Mucosa of stomach (tissue), 1 donor: ENCODE measurements around the gene CNIH3.

ENCODE experiments used
- H3K27me3 ChIP-seq: one replicate; pipeline ENCODE4 v1.7.0; 2013; ENCODE audit warnings: mild to moderate bottlenecking, low read length; ENCODE audit not compliant: control insufficient read depth, insufficient read depth
- H3K36me3 ChIP-seq: one replicate; pipeline ENCODE4 v1.7.0; 2013; ENCODE audit warnings: low read length; ENCODE audit not compliant: control insufficient read depth, insufficient read depth
- H3K4me1 ChIP-seq: one replicate; pipeline ENCODE4 v1.7.0; 2013; ENCODE audit warnings: mild to moderate bottlenecking, low read length; ENCODE audit not compliant: control insufficient read depth, insufficient read depth
- H3K4me3 ChIP-seq: one replicate; pipeline ENCODE4 v1.7.0; 2013; ENCODE audit warnings: low read length
- H3K9ac ChIP-seq: one replicate; pipeline ENCODE4 v1.7.0; 2013; ENCODE audit warnings: mild to moderate bottlenecking, low read length, moderate library complexity
- H3K9me3 ChIP-seq: one replicate; pipeline ENCODE4 v1.7.0; 2013; ENCODE audit warnings: mild to moderate bottlenecking, low read length, moderate library complexity; ENCODE audit not compliant: control insufficient read depth
- donor health status: Pancreatic carcinoma.

CNIH3 gene

DNA sequence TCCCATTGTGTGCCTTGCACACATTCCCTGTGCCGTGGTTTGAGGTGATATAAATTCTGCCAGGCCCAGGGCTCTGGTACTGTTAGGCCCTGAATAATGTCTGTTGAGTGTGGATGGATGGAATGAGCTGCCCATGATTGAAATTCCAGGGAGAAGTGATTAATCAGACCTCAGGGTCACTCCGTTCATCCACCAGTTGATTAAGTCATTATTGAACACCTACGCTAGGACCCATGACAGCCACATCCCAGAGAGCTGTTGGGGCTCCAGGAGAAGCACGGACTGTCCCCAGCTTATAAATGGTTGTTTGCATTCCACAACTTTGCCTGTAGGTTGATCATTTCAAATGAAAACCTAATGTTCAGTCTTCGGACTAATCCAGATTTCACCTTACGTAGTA lies 98.4 kb downstream of the CNIH3 start:
- H3K4me3 ChIP-seq: no peak overlapping the region
- no peaks in the 10 kb centered on the region for H3K27me3 ChIP-seq
- H3K36me3 ChIP-seq: no peaks in the 10 kb centered on the region
- H3K9ac ChIP-seq: no peak overlapping the region
- H3K9me3 ChIP-seq: no peaks in the 10 kb centered on the region
- H3K4me1 ChIP-seq: no peaks in the 10 kb centered on the region

DNA sequence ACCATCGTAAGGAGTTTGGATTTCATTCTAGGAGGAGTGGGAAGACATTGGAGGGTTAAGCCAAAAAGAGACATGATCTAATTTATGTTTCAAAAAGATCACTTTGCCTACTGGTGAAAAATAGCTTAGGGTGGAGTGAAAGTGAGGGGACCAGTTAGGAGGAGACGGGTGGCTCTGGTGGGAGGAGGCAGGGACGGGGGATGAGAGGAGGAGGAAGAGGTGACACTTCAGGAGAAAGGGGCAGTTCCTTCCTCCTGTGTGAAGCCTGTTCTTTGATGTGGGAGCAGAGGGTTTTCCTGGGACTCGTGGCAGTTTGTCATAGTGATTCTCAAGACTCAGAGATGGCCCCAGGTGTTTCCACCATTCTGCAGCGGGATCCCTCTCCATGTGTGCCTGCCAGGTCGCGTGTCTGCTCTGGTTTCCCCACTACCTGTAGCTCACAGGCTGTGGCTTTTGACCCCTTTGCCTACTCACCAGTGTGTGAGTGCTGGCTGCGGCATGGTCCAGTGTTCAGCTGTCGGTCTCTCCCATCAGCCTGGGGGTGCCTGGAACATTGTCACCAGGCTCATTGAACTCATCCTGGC lies 102.4 kb downstream of the CNIH3 start:
- Histone ChIP-seq H3K4me1 (no peaks in the 10 kb centered on the region), H3K36me3 (no peaks in the 10 kb centered on the region), H3K9ac (no peak overlapping the region), H3K9me3 (no peaks in the 10 kb centered on the region), H3K4me3 (no peak overlapping the region), H3K27me3 (no peaks in the 10 kb centered on the region)

DNA sequence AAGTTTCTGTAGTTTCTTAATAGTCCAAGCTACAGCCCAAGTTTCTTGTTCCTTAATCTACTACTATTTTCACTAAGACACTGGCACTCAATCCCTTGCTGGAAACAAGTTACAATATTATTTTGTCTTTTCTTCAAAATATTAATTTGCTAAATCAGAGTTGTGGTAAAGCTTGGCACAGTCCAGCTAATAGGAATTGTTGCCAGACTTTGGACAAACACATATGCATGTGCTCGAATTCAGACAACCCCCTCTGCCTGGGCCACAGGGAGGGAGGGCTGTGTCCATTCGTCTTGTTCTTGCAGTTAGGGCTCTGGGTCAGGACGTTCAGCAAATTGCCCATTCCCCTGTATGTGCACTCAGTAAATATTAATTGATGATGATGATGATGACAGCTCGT lies 103.6 kb downstream of the CNIH3 start:
- Histone ChIP-seq H3K4me1 (no peaks in the 10 kb centered on the region), H3K9ac (no peak overlapping the region), H3K27me3 (no peaks in the 10 kb centered on the region), H3K36me3 (no peaks in the 10 kb centered on the region), H3K4me3 (no peak overlapping the region), H3K9me3 (no peaks in the 10 kb centered on the region)

DNA sequence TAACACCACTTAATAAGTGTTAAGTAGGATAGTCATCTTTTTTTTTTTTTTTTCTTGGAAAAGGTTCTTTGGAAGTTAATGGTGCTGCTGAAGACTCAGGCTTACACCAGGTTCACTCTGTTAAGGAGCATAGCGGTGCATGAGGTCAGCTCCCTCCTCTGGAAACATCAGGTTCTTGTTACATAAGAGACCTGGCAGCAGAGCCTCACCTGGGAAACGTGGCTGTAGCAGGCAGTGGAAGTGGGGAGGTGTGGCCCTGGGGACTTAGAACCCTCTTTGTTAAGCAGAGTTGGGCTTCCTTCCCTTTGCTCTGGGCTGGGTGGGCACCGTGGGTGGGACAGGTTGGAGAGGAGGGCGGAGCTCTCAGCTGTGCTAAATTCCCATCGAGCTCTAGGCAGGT lies 104.1 kb downstream of the CNIH3 start:
- no peaks in the 10 kb centered on the region for H3K27me3 ChIP-seq
- H3K9ac ChIP-seq: no peak overlapping the region
- H3K4me1 ChIP-seq: no peaks in the 10 kb centered on the region
- H3K4me3 ChIP-seq: no peak overlapping the region
- no peaks in the 10 kb centered on the region for H3K9me3 ChIP-seq
- no peaks in the 10 kb centered on the region for H3K36me3 ChIP-seq

DNA sequence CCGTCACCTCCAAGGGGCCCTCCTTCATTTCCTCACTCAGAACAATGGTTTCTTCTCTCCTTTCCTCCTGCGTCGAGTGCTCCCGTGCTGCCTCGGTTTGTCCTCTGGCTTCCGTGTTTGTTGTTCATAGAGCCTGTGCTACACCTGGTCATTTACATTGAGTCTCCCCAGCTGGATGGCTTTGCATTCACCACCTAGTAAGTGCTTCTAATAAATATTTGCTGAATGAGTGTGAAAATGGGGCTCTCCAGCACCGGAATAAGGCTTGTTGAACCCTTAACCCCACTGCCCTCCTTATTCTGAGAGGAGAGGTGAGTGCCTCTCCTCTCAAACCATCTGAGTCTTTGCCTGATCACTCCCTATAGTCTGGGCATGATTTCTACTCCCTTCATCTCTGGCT lies 104.9 kb downstream of the CNIH3 start:
- no peaks in the 10 kb centered on the region for H3K4me1 ChIP-seq
- H3K27me3 ChIP-seq: no peaks in the 10 kb centered on the region
- no peak overlapping the region for H3K4me3 ChIP-seq
- H3K9ac ChIP-seq: no peak overlapping the region
- no peaks in the 10 kb centered on the region for H3K36me3 ChIP-seq
- H3K9me3 ChIP-seq: no peaks in the 10 kb centered on the region

DNA sequence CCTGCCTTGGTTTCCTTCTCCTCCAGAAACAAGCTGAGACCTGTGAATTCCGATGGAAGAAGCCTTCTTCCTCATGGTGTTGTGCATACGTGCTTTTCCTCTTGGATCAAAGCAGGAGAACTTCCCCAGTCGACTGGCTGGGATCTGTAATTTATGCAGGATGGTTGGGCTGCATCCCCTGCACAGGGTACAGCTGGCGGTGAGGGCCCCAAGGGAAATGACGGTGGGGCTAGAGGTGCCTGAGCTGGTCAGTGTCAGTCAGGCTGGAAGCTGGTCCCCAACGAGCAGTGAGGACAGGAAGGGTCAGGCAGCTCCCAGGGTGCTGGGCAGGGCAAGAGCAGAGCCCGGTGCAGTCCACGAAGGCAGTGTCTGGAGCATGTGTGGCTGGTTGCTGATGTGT lies 106.7 kb downstream of the CNIH3 start:
- H3K9ac ChIP-seq: no peak overlapping the region
- H3K4me1 ChIP-seq: no peaks in the 10 kb centered on the region

DNA sequence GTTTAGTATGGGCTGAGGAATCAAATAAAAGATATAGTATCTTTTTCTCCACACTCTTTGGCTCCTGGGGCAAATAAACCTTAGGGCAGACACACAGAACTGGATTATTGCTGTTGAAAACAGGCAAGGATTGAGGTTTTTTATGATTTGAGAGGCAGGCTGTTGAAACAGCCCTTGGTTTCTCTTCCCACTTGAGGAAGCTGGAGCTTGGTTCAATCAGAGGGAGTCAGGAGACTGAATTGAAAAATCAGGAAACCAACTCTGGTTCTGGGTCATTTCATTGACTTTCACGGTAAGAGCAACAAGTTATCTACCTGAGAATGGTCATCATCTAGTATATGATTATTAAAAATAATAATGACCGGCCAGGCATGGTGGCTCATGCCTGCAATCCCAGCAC lies 108.4 kb downstream of the CNIH3 start:
- Histone ChIP-seq H3K36me3 (no peaks in the 10 kb centered on the region), H3K9me3 (no peaks in the 10 kb centered on the region), H3K27me3 (no peaks in the 10 kb centered on the region), H3K4me1 (no peaks in the 10 kb centered on the region), H3K9ac (no peak overlapping the region), H3K4me3 (no peak overlapping the region)

More for the DNA sequence above, 106.7 kb downstream of the CNIH3 start:
- Histone ChIP-seq H3K36me3 (no peaks in the 10 kb centered on the region), H3K9me3 (no peaks in the 10 kb centered on the region), H3K27me3 (no peaks in the 10 kb centered on the region), H3K4me3 (no peak overlapping the region)

DNA sequence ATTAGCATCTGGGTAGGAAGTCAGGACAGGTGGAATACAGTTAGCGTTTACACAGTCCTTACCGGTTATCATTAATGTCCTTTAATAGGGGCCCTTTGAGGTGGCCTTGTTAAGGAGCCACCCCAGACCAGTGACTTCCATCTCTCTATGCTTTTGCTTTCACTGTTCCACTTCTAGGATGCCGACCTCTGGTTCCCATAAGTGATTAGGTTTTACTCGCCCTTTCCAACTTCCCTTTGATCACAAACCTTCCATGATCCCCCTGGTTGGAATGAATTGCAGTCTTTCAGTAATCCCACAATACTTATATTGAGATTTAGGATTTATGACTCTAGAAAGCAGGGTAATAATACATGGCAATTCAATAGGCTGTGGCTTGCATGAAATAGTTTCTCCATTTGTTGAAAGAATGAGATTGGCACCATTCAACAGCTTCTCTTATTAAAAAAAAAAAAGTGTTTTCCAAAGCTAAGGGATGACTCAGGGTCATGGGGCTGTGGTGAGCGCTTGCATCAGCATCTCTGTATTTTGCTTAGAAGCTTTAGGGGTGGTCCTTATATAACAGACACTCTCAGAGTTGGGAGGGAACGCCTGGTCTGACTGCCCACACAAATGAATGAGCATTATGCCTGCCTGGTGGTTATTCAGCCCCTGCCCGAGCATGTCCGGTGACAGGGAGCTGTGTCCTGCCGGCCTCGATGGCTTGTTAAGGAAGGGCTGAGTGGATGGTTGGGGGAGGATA lies 110.5 kb downstream of the CNIH3 start:
- Histone ChIP-seq H3K36me3 (no peaks in the 10 kb centered on the region), H3K4me3 (no peak overlapping the region), H3K9me3 (no peaks in the 10 kb centered on the region), H3K27me3 (no peaks in the 10 kb centered on the region), H3K4me1 (no peaks in the 10 kb centered on the region), H3K9ac (no peak overlapping the region)

DNA sequence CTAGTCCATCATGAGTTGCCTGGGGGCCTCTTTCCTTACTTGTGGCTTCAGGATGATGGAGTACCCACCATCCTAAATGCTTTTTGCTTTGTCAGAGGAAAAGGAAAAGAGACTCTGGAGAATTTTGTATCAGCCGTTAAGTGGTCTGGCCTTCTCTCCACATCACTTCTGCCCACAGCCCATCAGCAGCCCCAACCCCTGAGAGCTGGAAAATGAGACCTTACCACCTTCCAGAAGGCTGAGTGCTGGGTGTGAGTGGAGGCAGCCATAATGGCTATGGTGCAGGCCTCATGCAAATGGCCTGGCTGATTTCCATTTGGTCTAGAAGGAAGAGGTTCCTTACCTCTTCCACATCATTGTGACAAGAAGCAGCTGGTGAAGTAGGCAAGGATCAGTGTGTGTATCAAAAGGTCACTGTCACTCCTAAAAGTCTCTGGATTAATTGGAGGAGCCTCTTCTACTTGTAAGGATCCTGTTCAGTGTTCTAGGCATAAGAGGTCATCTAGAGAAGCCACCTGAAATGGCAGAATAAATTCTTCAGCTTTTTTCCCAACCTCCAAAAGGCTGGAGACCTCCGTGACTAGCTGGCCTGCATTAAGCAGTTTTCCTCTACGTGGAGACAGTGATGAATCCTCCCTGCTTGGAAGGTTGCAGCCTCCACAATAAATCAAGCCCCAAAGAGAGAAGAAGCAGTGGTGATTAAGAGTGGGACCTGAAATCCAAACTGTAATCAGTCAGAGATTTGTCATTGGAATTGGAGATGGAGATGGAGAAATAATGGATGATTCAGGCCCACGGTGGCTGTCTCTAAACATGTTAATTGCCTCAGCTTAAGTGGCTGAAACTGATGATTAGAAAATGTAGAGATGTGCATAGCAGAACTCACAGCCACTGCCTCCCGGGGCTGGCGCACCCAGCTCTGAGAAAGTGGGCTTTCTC lies 111.5 kb downstream of the CNIH3 start:
- H3K4me1 ChIP-seq: no peaks in the 10 kb centered on the region
- no peak overlapping the region for H3K9ac ChIP-seq
- no peaks in the 10 kb centered on the region for H3K9me3 ChIP-seq
- H3K4me3 ChIP-seq: no peak overlapping the region
- H3K36me3 ChIP-seq: no peaks in the 10 kb centered on the region
- H3K27me3 ChIP-seq: no peaks in the 10 kb centered on the region

DNA sequence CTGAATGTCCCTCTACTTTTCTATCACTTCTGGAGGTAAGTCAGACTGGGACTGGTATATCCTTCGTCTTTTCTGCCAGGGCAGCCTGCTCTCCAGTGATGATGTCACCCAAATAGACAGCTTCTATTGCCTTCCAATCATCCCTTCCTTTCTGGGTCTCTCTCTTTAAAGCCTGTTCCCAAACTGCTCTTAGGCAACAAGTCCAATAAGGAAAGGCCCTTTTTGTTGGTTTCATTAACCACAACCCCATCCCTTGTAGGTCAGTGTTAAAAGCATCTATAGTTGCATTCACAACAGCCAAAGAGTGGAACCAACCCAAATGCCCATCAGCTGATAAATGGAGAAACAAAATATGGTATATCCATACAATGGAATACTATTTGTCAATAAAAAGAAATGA lies 114.4 kb downstream of the CNIH3 start:
- no peaks in the 10 kb centered on the region for H3K9me3 ChIP-seq
- H3K4me1 ChIP-seq: no peaks in the 10 kb centered on the region
- H3K27me3 ChIP-seq: peaks cover 3% of the 10 kb centered on the region
- no peak overlapping the region for H3K4me3 ChIP-seq
- H3K9ac ChIP-seq: no peak overlapping the region
- no peaks in the 10 kb centered on the region for H3K36me3 ChIP-seq

DNA sequence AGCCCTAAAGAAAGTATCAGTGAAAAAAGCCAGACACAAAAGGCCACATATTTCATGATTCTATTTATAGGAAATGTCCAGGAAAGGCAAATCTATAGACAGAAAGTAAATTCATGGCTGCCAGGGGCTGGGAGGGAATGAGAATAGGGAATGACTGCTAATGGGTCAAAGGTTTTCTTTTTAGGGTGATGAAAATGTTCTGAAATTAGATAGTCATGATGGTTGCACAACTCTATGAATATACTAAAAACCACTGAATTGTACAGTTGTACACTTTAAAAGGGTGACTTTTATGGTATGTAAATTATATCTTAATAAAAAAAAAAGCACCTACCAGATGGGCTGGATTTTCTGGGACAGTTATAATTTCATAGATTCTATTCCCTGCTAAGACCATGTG lies 114.8 kb downstream of the CNIH3 start:
- Histone ChIP-seq H3K36me3 (no peaks in the 10 kb centered on the region), H3K9ac (no peak overlapping the region), H3K27me3 (peaks cover 3% of the 10 kb centered on the region), H3K4me1 (no peaks in the 10 kb centered on the region), H3K9me3 (no peaks in the 10 kb centered on the region), H3K4me3 (no peak overlapping the region)

DNA sequence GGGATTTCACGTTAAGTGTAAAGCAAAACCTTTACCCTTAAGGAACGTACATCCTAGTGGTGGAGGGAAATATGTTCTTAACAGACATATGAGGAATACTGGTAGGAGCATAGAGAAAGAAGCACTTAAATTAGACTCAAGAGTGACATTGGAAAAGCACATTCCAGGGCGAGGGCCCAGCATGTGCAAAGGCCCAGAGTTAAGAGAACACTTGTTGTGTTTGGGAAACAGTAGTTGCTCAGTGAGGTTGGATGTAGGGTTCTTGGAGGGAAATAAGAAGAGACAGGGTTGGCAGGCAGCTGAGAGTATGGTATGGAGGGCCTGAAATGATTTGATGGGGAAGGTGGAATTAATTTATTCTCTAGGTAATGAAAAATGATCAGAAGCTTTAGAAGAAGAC lies 115.5 kb downstream of the CNIH3 start:
- no peaks in the 10 kb centered on the region for H3K4me1 ChIP-seq
- peaks cover 3% of the 10 kb centered on the region for H3K27me3 ChIP-seq
- H3K36me3 ChIP-seq: no peaks in the 10 kb centered on the region
- no peaks in the 10 kb centered on the region for H3K9me3 ChIP-seq
- H3K4me3 ChIP-seq: no peak overlapping the region
- H3K9ac ChIP-seq: no peak overlapping the region
